ENCODE results near the gene SLC22A23. TPM values are rescaled to one million over a fixed set of nuclear protein-coding genes. Genes with fewer than 3 reads are reported as not detected.

Gene SLC22A23
- total RNA-seq, 4 donors from 2014 or later, result 6.2 to 10.8 (median 7.8) TPM

- ATAC-seq, result peak; percentile 31
- H3K36me3 ChIP-seq, result no peaks in the 10 kb centered on the region
- TF ChIP-seq EP300 (IDR thresholded peaks at IDR 0.05) (no peak), POLR2AphosphoS5 (IDR thresholded peaks at IDR 0.05) (no peak)
- peak overlapping the region; percentile 53 to 74 for H3K4me3 ChIP-seq
- H3K9me3 ChIP-seq, result no peaks in the 10 kb centered on the region
- no peaks in the 10 kb centered on the region for H3K27me3 ChIP-seq
- H3K27ac ChIP-seq, result peak overlapping the region in 3 of 4 donors; percentile 80 to 87 (median 84)
- H3K4me1 ChIP-seq, result peaks cover 0 to 46% (median 19%) of the 10 kb centered on the region in 3 donors
- 19 to 30% methylated on average over 14 to 28 of the region's 29 CpGs for WGBS, 2 donors (ENCODE audit: low coverage in 1 of 2)
Measured at GRCh38 chr6:3457710-3458602, 1.1 kb upstream of the SLC22A23 start.

- Histone ChIP-seq H3K4me1 (peaks cover 0 to 52% (median 23%) of the 10 kb centered on the region in 3 donors), H3K36me3 (no peaks in the 10 kb centered on the region), H3K27me3 (no peaks in the 10 kb centered on the region), H3K27ac (peak overlapping the region in 3 of 4 donors; percentile 80 to 87 (median 84)), H3K9me3 (no peaks in the 10 kb centered on the region), H3K4me3 (peak overlapping the region; percentile 53 to 74)
- ATAC-seq, result peak; percentile 41
- TF ChIP-seq, protein P1, sequence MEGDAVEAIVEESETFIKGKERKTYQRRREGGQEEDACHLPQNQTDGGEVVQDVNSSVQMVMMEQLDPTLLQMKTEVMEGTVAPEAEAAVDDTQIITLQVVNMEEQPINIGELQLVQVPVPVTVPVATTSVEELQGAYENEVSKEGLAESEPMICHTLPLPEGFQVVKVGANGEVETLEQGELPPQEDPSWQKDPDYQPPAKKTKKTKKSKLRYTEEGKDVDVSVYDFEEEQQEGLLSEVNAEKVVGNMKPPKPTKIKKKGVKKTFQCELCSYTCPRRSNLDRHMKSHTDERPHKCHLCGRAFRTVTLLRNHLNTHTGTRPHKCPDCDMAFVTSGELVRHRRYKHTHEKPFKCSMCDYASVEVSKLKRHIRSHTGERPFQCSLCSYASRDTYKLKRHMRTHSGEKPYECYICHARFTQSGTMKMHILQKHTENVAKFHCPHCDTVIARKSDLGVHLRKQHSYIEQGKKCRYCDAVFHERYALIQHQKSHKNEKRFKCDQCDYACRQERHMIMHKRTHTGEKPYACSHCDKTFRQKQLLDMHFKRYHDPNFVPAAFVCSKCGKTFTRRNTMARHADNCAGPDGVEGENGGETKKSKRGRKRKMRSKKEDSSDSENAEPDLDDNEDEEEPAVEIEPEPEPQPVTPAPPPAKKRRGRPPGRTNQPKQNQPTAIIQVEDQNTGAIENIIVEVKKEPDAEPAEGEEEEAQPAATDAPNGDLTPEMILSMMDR (IDR thresholded peaks at IDR 0.05), result no peak
- no peak for TF ChIP-seq POLR2AphosphoS5 (IDR thresholded peaks at IDR 0.05)
- no peak for TF ChIP-seq POLR2A (IDR thresholded peaks at IDR 0.05)
- TF ChIP-seq EP300 (IDR thresholded peaks at IDR 0.05), result no peak
- WGBS, 2 donors (ENCODE audit: low coverage in 1 of 2), result no CpG with 5 or more reads among the region's 89 CpGs
Measured at GRCh38 chr6:3456395-3456897, 404 bp downstream of the SLC22A23 start.

GRCh38 chr6:3455569-3456394, 1.1 kb downstream of the SLC22A23 start:
- Histone ChIP-seq H3K27me3 (no peaks in the 10 kb centered on the region), H3K36me3 (no peaks in the 10 kb centered on the region), H3K9me3 (no peaks in the 10 kb centered on the region), H3K4me3 (peak overlapping the region; percentile 48 to 74), H3K4me1 (peaks cover 0 to 58% (median 27%) of the 10 kb centered on the region in 3 donors), H3K27ac (peak overlapping the region in 3 of 4 donors; percentile 68 to 87 (median 80))
- ATAC-seq, result no peak
- TF ChIP-seq POLR2AphosphoS5 (IDR thresholded peaks at IDR 0.05) (no peak), EP300 (IDR thresholded peaks at IDR 0.05) (no peak), POLR2A (IDR thresholded peaks at IDR 0.05) (no peak)
- TF ChIP-seq, protein P1 (IDR thresholded peaks at IDR 0.05), result no peak
- no CpG with 5 or more reads among the region's 58 CpGs for WGBS, 2 donors (ENCODE audit: low coverage in 1 of 2)

DNA sequence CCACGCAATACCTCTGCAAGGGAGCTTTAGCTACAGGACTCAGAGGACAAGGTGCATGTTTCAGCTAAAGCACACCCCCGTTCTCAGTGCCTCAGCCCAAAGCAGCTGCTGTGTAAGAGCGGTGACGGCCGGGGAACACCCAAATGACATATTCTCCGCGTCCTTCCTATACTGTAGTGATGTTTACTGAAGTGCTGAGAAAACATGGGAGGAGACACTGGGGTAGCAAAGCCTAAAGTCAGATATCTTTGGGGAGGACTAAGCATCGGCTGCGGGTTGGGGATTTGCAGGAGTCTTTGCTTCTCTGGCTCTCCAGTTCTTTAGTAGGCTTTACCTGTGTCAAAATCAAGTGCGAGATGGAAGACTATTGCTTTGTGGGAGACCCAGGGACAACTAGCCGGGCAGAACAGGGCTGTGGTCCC, 1.7 kb downstream of the SLC22A23 start:
- H3K9me3 ChIP-seq, result no peaks in the 10 kb centered on the region
- H3K4me3 ChIP-seq, result peak overlapping the region; percentile 48 to 74
- H3K27ac ChIP-seq, result peak overlapping the region in 1 of 4 donors; percentile 68
- TF ChIP-seq POLR2A (IDR thresholded peaks at IDR 0.05) (no peak), POLR2AphosphoS5 (IDR thresholded peaks at IDR 0.05) (no peak), EP300 (IDR thresholded peaks at IDR 0.05) (no peak)
- TF ChIP-seq, protein P1 (IDR thresholded peaks at IDR 0.05), result no peak
- peaks cover 0 to 64% (median 27%) of the 10 kb centered on the region in 3 donors for H3K4me1 ChIP-seq
- no peaks in the 10 kb centered on the region for H3K27me3 ChIP-seq
- no peaks in the 10 kb centered on the region for H3K36me3 ChIP-seq
- ATAC-seq, result no peak
- WGBS, 2 donors (ENCODE audit: low coverage in 1 of 2), result 25 to 45% methylated on average over 4 to 7 of the region's 11 CpGs

Measured in gastroesophageal sphincter (tissue), 4 donors.